ENCODE data around the gene GZMM. TPM values are rescaled to one million over a fixed set of nuclear protein-coding genes. Genes with fewer than 3 reads are reported as not detected.

GZMM gene
- total RNA-seq, 2 donors from 2014 or later: 0.54 TPM; not detected in 1

DNA sequence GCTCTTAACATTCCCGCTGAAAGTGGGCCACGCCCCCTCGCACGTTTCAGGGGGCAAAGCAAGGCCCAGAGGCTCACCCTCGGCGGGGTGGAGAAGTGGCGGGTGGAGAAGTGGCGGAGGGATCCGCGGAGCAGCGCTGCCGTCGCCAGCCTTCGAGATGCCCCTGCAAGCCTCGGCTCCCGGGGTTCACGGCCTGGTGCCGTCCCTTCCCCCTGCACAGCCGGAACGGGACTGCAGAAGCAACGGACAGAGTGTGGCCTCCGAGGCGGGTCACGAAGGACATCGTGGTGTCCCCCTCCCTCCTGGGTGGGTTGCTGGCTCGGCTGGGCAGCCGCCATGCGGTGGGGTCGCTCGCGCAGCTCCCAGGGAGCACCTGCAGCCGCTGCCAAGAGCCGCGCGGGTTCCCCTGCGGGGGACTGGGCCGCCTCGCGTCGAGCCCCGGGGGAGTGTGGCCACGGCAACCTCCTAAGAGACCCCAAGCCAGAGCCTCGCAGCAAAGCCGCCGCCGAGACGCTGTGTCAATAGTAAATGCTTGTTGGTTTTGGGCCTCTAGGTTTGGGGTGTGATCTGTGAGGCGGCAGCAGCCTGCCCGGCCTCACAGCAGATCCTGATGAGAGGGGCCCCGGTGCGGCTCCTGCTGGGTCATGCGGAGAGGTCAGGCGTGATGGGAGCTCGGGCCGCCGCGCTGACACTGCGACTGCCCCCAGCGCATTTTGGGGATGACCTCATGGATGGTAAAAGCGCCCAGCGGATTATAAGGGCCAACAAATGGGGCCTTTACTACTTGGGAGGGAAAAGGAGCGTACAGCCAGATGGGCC is 31.1 kb upstream of the GZMM start:
- ATAC-seq (ENCODE audit: insufficient number of reproducible peaks, low FRiP score, low read depth) (no peak), DNase-seq (ENCODE audit: low spot score) (no peak)
- Histone ChIP-seq H3K36me3 (no peaks in the 10 kb centered on the region), H3K27ac (no peak overlapping the region), H3K27me3 (replicated peaks; ENCODE audit: insufficient read depth) (no peaks in the 10 kb centered on the region), H3K4me3 (no peak overlapping the region), H3K4me1 (ENCODE audit: control insufficient read depth in 1 of 2, low read depth in 2 of 2) (peaks cover 6 to 10% of the 10 kb centered on the region in 2 donors), H3K9me3 (no peaks in the 10 kb centered on the region)
- TF ChIP-seq, protein P1, sequence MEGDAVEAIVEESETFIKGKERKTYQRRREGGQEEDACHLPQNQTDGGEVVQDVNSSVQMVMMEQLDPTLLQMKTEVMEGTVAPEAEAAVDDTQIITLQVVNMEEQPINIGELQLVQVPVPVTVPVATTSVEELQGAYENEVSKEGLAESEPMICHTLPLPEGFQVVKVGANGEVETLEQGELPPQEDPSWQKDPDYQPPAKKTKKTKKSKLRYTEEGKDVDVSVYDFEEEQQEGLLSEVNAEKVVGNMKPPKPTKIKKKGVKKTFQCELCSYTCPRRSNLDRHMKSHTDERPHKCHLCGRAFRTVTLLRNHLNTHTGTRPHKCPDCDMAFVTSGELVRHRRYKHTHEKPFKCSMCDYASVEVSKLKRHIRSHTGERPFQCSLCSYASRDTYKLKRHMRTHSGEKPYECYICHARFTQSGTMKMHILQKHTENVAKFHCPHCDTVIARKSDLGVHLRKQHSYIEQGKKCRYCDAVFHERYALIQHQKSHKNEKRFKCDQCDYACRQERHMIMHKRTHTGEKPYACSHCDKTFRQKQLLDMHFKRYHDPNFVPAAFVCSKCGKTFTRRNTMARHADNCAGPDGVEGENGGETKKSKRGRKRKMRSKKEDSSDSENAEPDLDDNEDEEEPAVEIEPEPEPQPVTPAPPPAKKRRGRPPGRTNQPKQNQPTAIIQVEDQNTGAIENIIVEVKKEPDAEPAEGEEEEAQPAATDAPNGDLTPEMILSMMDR (IDR thresholded peaks at IDR 0.05): no peak

DNA sequence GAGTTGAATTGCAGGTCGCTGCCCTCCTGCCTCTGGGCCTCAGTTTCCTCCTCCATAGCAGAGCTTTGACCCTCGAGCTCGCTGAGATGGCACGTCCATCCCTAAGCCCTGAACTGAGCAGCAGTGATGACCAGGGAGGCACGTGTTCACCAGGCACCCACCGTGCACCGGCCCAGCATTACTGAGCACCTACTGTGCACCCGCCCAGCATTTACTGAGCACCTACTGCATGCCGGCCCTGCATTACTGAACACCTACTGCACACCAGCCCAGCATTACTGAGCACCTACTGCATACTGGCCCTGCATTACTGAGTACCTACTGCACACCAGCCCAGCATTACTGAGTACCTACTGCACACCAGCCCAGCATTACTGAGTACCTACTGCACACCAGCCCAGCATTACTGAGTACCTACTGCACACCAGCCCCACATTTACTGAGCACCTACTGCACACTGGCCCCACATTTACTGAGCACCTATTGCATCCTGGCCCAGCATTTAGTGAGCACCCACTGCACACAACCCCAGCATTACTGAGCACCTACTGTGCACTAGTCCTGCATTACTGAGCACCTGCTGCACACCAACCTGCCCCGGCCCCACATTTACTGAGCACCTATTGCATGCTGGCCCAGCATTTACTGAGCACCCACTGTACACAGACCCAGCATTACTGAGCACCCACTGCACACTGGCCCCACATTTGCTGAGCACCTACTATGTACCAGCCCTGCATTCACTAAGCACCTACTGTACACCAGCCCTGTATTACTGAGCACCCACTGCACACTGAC is 30.3 kb upstream of the GZMM start:
- H3K9me3 ChIP-seq: no peaks in the 10 kb centered on the region
- DNase-seq (ENCODE audit: low spot score) (no peak), ATAC-seq (ENCODE audit: insufficient number of reproducible peaks, low FRiP score, low read depth) (no peak)
- TF ChIP-seq, protein P1 (IDR thresholded peaks at IDR 0.05): no peak
- peaks cover 0 to 2% of the 10 kb centered on the region in 2 donors for H3K4me1 ChIP-seq (ENCODE audit: control insufficient read depth in 1 of 2, low read depth in 2 of 2)
- no peak overlapping the region for H3K4me3 ChIP-seq
- no peaks in the 10 kb centered on the region for H3K36me3 ChIP-seq
- no peak overlapping the region for H3K27ac ChIP-seq
- H3K27me3 ChIP-seq (replicated peaks; ENCODE audit: insufficient read depth): no peaks in the 10 kb centered on the region

DNA sequence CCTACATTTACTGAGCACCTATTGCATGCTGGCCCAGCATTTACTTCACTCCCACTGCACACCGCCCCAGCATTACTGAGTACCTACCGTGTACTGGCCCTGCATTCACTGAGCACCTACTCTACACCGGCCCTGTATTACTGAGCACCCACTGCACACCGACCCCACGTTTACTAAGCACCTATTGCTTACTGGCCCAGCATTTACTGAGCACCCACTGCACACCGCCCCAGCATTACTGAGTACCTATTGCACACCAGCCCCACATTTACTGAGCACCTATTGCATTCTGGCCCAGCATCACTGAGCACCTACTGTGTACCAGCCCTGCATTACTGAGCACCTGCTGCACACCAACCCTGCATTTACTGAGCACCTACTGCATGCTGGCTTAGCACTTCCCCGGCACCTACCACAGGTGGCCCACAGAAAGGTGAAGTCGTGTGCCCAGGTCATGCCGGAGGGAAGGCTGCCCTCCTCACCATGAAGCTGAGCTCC is 29.6 kb upstream of the GZMM start:
- TF ChIP-seq, protein P1 (IDR thresholded peaks at IDR 0.05): no peak
- no peak overlapping the region for H3K27ac ChIP-seq
- no peak for ATAC-seq (ENCODE audit: insufficient number of reproducible peaks, low FRiP score, low read depth)

DNA sequence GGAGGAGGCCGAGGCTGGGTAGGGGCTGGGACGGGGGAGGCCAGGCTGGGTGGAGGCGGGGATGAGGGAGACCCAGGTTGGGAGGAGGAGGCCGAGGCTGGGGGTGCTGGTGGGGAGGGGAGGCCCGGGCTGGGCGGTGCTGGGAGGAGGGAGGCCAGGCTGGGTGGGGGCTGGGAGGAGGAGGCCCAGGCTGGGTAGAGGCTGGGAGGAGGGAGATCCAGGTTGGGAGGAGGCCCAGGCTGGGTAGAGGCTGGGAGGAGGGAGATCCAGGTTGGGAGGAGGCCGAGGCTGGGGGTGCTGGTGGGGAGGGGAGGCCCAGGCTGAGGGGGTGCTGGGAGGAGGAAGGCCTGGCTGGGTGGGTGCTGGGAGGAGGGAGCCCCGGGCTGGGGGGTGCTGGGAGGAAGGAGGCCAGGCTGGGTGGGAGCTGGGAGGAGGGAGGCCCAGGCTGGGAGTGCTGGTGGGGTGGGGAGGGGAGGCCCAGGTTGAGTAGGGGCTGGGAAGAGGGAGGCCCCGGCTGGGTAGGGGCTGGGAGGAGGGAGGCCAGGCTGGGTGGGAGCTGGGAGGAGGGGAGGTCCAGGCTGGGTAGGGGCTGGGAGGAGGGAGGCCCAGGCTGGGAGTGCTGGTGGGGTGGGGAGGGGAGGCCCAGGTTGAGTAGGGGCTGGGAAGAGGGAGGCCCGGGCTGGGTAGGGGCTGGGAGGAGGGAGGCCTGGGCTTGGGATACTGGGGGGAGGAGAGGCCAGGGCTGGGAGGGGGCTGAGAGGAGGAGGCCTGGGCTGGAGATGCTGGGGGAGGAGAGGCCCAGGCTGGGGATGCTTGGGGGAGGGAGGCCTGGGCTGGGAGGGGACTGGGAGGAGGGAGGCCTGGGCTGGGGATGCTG is 25.9 kb upstream of the GZMM start:
- DNase-seq (ENCODE audit: low spot score) (no peak), ATAC-seq (ENCODE audit: insufficient number of reproducible peaks, low FRiP score, low read depth) (no peak)
- no peak overlapping the region for H3K27ac ChIP-seq
- no peaks in the 10 kb centered on the region for H3K4me1 ChIP-seq (ENCODE audit: control insufficient read depth in 1 of 2, low read depth in 2 of 2)
- H3K27me3 ChIP-seq (replicated peaks; ENCODE audit: insufficient read depth): no peaks in the 10 kb centered on the region
- H3K4me3 ChIP-seq: no peak overlapping the region
- H3K9me3 ChIP-seq: no peaks in the 10 kb centered on the region
- peaks cover 2% of the 10 kb centered on the region for H3K36me3 ChIP-seq
- TF ChIP-seq, protein P1 (IDR thresholded peaks at IDR 0.05): no peak

More for the DNA sequence above, 29.6 kb upstream of the GZMM start:
- H3K27me3 ChIP-seq (replicated peaks; ENCODE audit: insufficient read depth): no peaks in the 10 kb centered on the region
- H3K36me3 ChIP-seq: no peaks in the 10 kb centered on the region
- no peak overlapping the region for H3K4me3 ChIP-seq
- H3K9me3 ChIP-seq: no peaks in the 10 kb centered on the region
- no peak for DNase-seq (ENCODE audit: low spot score)
- no peaks in the 10 kb centered on the region for H3K4me1 ChIP-seq (ENCODE audit: control insufficient read depth in 1 of 2, low read depth in 2 of 2)
